ENCODE measurements around the gene SRA1. TPM values are rescaled to one million over a fixed set of nuclear protein-coding genes. Genes with fewer than 3 reads are reported as not detected.

Gene SRA1
- total and polyA plus RNA-seq, 12 donors: 22.7 to 42.2 (median 32.5) TPM

- no peak for DNase-seq
- Histone ChIP-seq H3K4me1 (peaks cover 8 to 62% (median 53%) of the 10 kb centered on the region in 9 donors), H3K36me3 (peaks cover 0 to 45% (median 6%) of the 10 kb centered on the region in 9 donors), H3K27ac (peak overlapping the region in 9 of 10 donors; percentile 81 to 98 (median 93)), H3K27me3 (no peaks in the 10 kb centered on the region), H3K9me3 (no peaks in the 10 kb centered on the region), H3K4me3 (no peak overlapping the region)
- TF ChIP-seq CTCF (IDR thresholded peaks at IDR 0.05): no peak
- 86% methylated on average over 3 of the region's 3 CpGs for WGBS, 2 donors
- intact Hi-C loops (cut with DNase I): loop anchor here in 1 of 10 donors (10.0 kb wide), 1 partner anchor 313 kb away; no protein-coding TSS in a partner anchor
- no peak for ATAC-seq
These were observed 692 bp upstream of the SRA1 start for GRCh38 chr5:140557965-140558364.

GRCh38 chr5:140556438-140556837 is 835 bp downstream of the SRA1 start:
- DNase-seq (no peak), ATAC-seq (no peak)
- 4 to 6% methylated on average over 6 of the region's 6 CpGs for WGBS, 2 donors
- intact Hi-C loops (cut with DNase I): loop anchor here in 1 of 10 donors (10.0 kb wide), 1 partner anchor 312 kb away; no protein-coding TSS in a partner anchor
- Histone ChIP-seq H3K4me3 (peak overlapping the region; percentile 23 to 93 (median 71)), H3K4me1 (peaks cover 8 to 51% (median 43%) of the 10 kb centered on the region in 9 donors), H3K9me3 (no peaks in the 10 kb centered on the region), H3K27ac (peak overlapping the region in 9 of 10 donors; percentile 81 to 98 (median 93)), H3K36me3 (peaks cover 0 to 58% (median 10%) of the 10 kb centered on the region in 9 donors), H3K27me3 (no peaks in the 10 kb centered on the region)
- no peak for TF ChIP-seq CTCF (IDR thresholded peaks at IDR 0.05)

GRCh38 chr5:140555747-140556312 is 1.4 kb downstream of the SRA1 start:
- no peak for DNase-seq
- Histone ChIP-seq H3K27me3 (no peaks in the 10 kb centered on the region), H3K4me1 (peaks cover 8 to 55% (median 46%) of the 10 kb centered on the region in 9 donors), H3K4me3 (peak overlapping the region in 7 of 10 donors; percentile 70 to 93 (median 75)), H3K36me3 (peaks cover 0 to 58% (median 15%) of the 10 kb centered on the region in 9 donors), H3K27ac (peak overlapping the region in 6 of 10 donors; percentile 90 to 98 (median 94)), H3K9me3 (no peaks in the 10 kb centered on the region)
- intact Hi-C loops (cut with DNase I): loop anchor here in 1 of 10 donors (10.0 kb wide), 1 partner anchor 311 kb away; no protein-coding TSS in a partner anchor
- TF ChIP-seq CTCF (IDR thresholded peaks at IDR 0.05): no peak
- ATAC-seq: no peak
- 83 to 93% methylated on average over 1 of the region's 1 CpG for WGBS, 2 donors

GRCh38 chr5:140554454-140554853 is 2.8 kb downstream of the SRA1 start:
- Histone ChIP-seq H3K4me3 (no peak overlapping the region), H3K27ac (peak overlapping the region in 2 of 10 donors; percentile 52 to 98), H3K4me1 (peaks cover 18 to 69% (median 60%) of the 10 kb centered on the region in 9 donors), H3K36me3 (peaks cover 0 to 59% (median 21%) of the 10 kb centered on the region in 9 donors), H3K27me3 (no peaks in the 10 kb centered on the region), H3K9me3 (no peaks in the 10 kb centered on the region)
- no peak for ATAC-seq
- 45 to 51% methylated on average over 2 of the region's 2 CpGs for WGBS, 2 donors
- intact Hi-C loops (cut with DNase I): loop anchor here in 2 of 10 donors (5.0 to 10.0 kb wide), 2 partner anchors 152 to 310 kb away; partner anchors contain the start of gene ANKHD1 (in 1 of the 2)
- no peak for DNase-seq
- TF ChIP-seq CTCF (IDR thresholded peaks at IDR 0.05): no peak
